GM12878 (cell line): Measurements from ENCODE around the gene ADAM10. TPM values are rescaled to one million over a fixed set of nuclear protein-coding genes. Genes with fewer than 3 reads are reported as not detected.

Experiments used
- ATAC-seq: fragments of 200-7000 bp; cut with Tn5 transposase; 3 replicates; pipeline ENCODE4 v1.9.1; 2020; ENCODE audit warnings: mild to moderate bottlenecking, moderate library complexity
- BruUV-seq: library from RNA; stranded (reverse); fragments of 400-500 nt; replicated peaks from 2 replicates; lab custom pipeline; 2021; lab: Mats Ljungman, UMichigan
- CTCF ChIA-PET: fragments of 300-600 bp; sonication (Branson Sonifier 250); formaldehyde crosslinking; extraction: SDS; loops from one replicate; lab custom pipeline; 2021; ENCODE audit warnings: inconsistent platforms; lab: Yijun Ruan, JAX
- POLR2A ChIA-PET: fragments of 350-600 bp; formaldehyde crosslinking; extraction: SDS; loops from one replicate; lab custom pipeline; 2021; ENCODE audit warnings: inconsistent platforms; lab: Charles Lee
- RAD21 ChIA-PET: fragments of 300-600 bp; sonication (Branson Sonifier 250); formaldehyde crosslinking; loops from one replicate; lab custom pipeline; 2023; ENCODE audit warnings: antibody characterized with exemption; ENCODE audit not compliant: unreplicated experiment; lab: Charles Lee
- SMC1A ChIA-PET: fragments of 300-600 bp; sonication (Branson Sonifier 250); formaldehyde crosslinking; loops from one replicate; lab custom pipeline; 2023; ENCODE audit not compliant: unreplicated experiment, uncharacterized antibody; lab: Charles Lee
- DNase-seq: peaks from one replicate; pipeline ENCODE4 v3.0.0-alpha.2; 2011; ENCODE audit warnings: low read depth, low spot score
- FAIRE-seq: peaks from 3 replicates; lab custom pipeline; 2011; peaks lifted over from hg19 to GRCh38; lab: Jason Lieb, UNC
- H2AFZ ChIP-seq: 2 replicates; pipeline ENCODE4 v1.6.0; 2011; ENCODE audit warnings: low read depth, low read length, control low read depth; ENCODE audit not compliant: control insufficient read depth
- H3K27ac ChIP-seq: 2 replicates; pipeline ENCODE4 v1.5.1; 2011; ENCODE audit warnings: control low read depth; ENCODE audit not compliant: control insufficient read depth, insufficient read depth
- H3K27me3 ChIP-seq, 2 experiments: replicated peaks in 1 of 2; 2 replicates each; pipeline versions ENCODE4 v1.6.0 to v1.6.1; 2011; ENCODE audit warnings: low read length in 1 of 2; ENCODE audit not compliant: control insufficient read depth in 2 of 2, insufficient read depth in 2 of 2
- H3K36me3 ChIP-seq, 2 experiments: 2 replicates each; pipeline ENCODE4 v1.5.1; 2011; ENCODE audit warnings: low read length in 1 of 2; ENCODE audit not compliant: control insufficient read depth in 2 of 2, insufficient read depth in 2 of 2
- H3K4me1 ChIP-seq: 2 replicates; pipeline ENCODE4 v1.6.1; 2011; ENCODE audit warnings: mild to moderate bottlenecking, low read length, moderate library complexity, mixed read lengths; ENCODE audit not compliant: control insufficient read depth, insufficient read depth
- H3K4me2 ChIP-seq: 2 replicates; pipeline ENCODE4 v1.6.0; 2011; ENCODE audit warnings: control low read depth; ENCODE audit not compliant: control insufficient read depth, insufficient read depth
- H3K4me3 ChIP-seq: fragments of 200-600 bp; sonication (generic); 2 replicates; pipeline ENCODE4 v1.5.1; 2016
- H3K79me2 ChIP-seq: 2 replicates; pipeline ENCODE4 v1.6.0; 2011; ENCODE audit warnings: low read length; ENCODE audit not compliant: control insufficient read depth, insufficient read depth
- H3K9ac ChIP-seq: 2 replicates; pipeline ENCODE4 v1.8.0; 2011; ENCODE audit warnings: low read length, control low read depth, mixed read lengths; ENCODE audit not compliant: control insufficient read depth, insufficient read depth
- H3K9me3 ChIP-seq: replicated peaks from 3 replicates; pipeline ENCODE4 v1.5.1; 2011; ENCODE audit warnings: mild to moderate bottlenecking, low read length; ENCODE audit not compliant: control insufficient read depth, insufficient read depth
- H4K20me1 ChIP-seq: 2 replicates; pipeline ENCODE4 v1.6.0; 2011; ENCODE audit not compliant: control insufficient read depth, insufficient read depth
- ETV6 ChIP-seq, 2 experiments: fragments of 450-650 bp in 1 of 2; IDR thresholded peaks in 1 of 2; conservative IDR thresholded peaks in 1 of 2; 2 replicates each; pipeline ENCODE4 v1.6.1; 2014; ENCODE audit warnings: antibody characterized with exemption in 1 of 2, borderline replicate concordance in 1 of 2, low read depth in 1 of 2, mild to moderate bottlenecking in 1 of 2, moderate library complexity in 1 of 2
- MYB ChIP-seq: fragments of 150-350 bp; IDR thresholded peaks from 2 replicates; pipeline ENCODE4 v1.6.1; 2014; ENCODE audit warnings: mild to moderate bottlenecking, low read depth, low read length, borderline replicate concordance
- MYC ChIP-seq: IDR thresholded peaks from 2 replicates; pipeline ENCODE4 v1.6.1; 2011; ENCODE audit warnings: mild to moderate bottlenecking, low read length, moderate library complexity, inconsistent platforms; ENCODE audit not compliant: insufficient read depth, insufficient replicate concordance, insufficient read length, severe bottlenecking
- NR2F1 ChIP-seq: fragments of 450-650 bp; conservative IDR thresholded peaks from 2 replicates; pipeline ENCODE4 v1.6.1; 2017; ENCODE audit warnings: mild to moderate bottlenecking
- PAX8 ChIP-seq: fragments of 450-650 bp; IDR thresholded peaks from 2 replicates; pipeline ENCODE4 v1.6.1; 2017; ENCODE audit warnings: mild to moderate bottlenecking, moderate library complexity
- ZNF207 ChIP-seq: fragments of 450-650 bp; IDR thresholded peaks from 2 replicates; pipeline ENCODE4 v1.6.1; 2014; ENCODE audit warnings: antibody characterized with exemption, mild to moderate bottlenecking, borderline replicate concordance
- WGBS: methylation state at CpG from one replicate; pipeline ENCODE4 v1.1.6; 2016; ENCODE audit warnings: low lambda C conversion rate; ENCODE audit not compliant: insufficient replicate concordance, insufficient coverage; ENCODE audit errors: missing lambda C conversion rate; 5-methylcytosine and 5-hydroxymethylcytosine counted together
- in situ Hi-C: fragments of 300-500 bp; cut with MboI; formaldehyde crosslinking; loops from 9 replicates; pipeline ENCODE4 v1.14.3; 2018; ENCODE audit warnings: mixed read lengths
- intact Hi-C: fragments of 100-400 bp; cut with micrococcal nuclease; formaldehyde crosslinking; loops from one replicate; pipeline ENCODE4 v1.14.2; 2022; ENCODE audit not compliant: unreplicated experiment
- polyA plus RNA-seq, 11 experiments: library from polyadenylated mRNA; depleted of rRNA in 4 of 11; unstranded in 6 of 11; stranded (reverse) in 5 of 11; fragments of >200 nt; fragmentation: Nextera tagmentation in 4 of 11; fragmentation: Illumina TruSeq in 1 of 11; extraction: Ambion mirVana in 4 of 11; extraction: Trizol in 1 of 11; gene quantifications; 1 replicate in 1 of 11; 2 replicates in 10 of 11; pipeline versions ENCODE4 v1.2.1 to v1.2.3, GENCODE V29; 2011 to 2016; ENCODE audit warnings: inconsistent platforms in 2 of 11, missing spikeins in 2 of 11, low read depth in 1 of 11
- total RNA-seq, 4 experiments: library from RNA; depleted of rRNA in 3 of 4; stranded (reverse); fragments of >200 nt in 3 of 4; fragmentation: Illumina TruSeq in 1 of 4; extraction: Trizol in 1 of 4; gene quantifications; 2 replicates each; pipeline versions ENCODE4 v1.2.1 to v1.2.3, GENCODE V29; 2013 to 2021
- TF ChIP-seq, protein P1 (sequence below): fragments of 450-650 bp; IDR thresholded peaks from 2 replicates; pipeline ENCODE4 v1.6.1; 2016; ENCODE audit warnings: mild to moderate bottlenecking, moderate library complexity, borderline replicate concordance
- TF ChIP-seq, protein P2 (sequence below): IDR thresholded peaks from 2 replicates; pipeline ENCODE4 v1.6.1; 2012; ENCODE audit warnings: low read depth, low read length, improper control_type of control experiment

ADAM10 gene
- total and polyA plus RNA-seq, 10 of the 15 experiments (the other 5 are each of a cell fraction or from before 2014, with no cell fraction given) = 10.0 to 88.9 (median 51.7) TPM

DNA sequence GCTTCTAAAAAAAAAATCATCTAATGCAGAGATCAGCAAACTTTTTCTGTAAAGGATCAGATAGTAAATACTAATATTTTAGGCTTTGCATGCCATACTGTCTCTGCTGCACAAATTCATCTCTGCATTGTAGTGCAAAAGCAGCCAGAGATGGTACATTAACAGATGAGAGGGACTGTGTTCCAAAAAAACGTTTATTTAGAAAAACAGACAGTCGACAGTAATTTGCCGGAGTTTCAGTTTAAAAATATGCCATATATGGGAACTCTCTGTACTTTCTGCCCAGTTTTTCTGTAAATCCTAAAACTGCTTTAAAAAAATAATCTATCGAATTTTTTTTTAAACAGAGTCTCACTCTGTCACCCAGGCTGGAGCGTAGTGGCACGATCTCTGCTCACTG lies 35.8 kb upstream of the ADAM10 start:
- in situ Hi-C loops (no loop called here), intact Hi-C loops (no loop called here)
- Histone ChIP-seq H3K9me3 (no peaks in the 10 kb centered on the region), H2AFZ (no peak overlapping the region), H3K4me1 (no peaks in the 10 kb centered on the region), H3K4me2 (no peak overlapping the region), H3K27me3 (no peaks in the 10 kb centered on the region), H4K20me1 (no peaks in the 10 kb centered on the region), H3K27ac (no peak overlapping the region), H3K9ac (no peak overlapping the region), H3K36me3 (no peaks in the 10 kb centered on the region; a peak in 1 of 4 replicates), H3K79me2 (no peaks in the 10 kb centered on the region; the same call in 1 of the 2 replicates), H3K4me3 (no peak overlapping the region)
- ChIA-PET CTCF (no interaction called here), POLR2A (interaction anchor here (0.6 kb wide), 1 partner anchor 142 kb away, joined by 7 read pairs; no protein-coding TSS in a partner anchor), SMC1A (no interaction called here), RAD21 (interaction anchor here (1.5 kb wide), 1 partner anchor 14 kb away, joined by 3 read pairs; the partner anchor contains the start of gene MINDY2)
- no peak for TF ChIP-seq ZNF207
- ATAC-seq = no peak
- no TSS peak for BruUV-seq
- DNase-seq = no peak
- no peak for FAIRE-seq
- 97% methylated on average over 6 of the region's 6 CpGs for WGBS

DNA sequence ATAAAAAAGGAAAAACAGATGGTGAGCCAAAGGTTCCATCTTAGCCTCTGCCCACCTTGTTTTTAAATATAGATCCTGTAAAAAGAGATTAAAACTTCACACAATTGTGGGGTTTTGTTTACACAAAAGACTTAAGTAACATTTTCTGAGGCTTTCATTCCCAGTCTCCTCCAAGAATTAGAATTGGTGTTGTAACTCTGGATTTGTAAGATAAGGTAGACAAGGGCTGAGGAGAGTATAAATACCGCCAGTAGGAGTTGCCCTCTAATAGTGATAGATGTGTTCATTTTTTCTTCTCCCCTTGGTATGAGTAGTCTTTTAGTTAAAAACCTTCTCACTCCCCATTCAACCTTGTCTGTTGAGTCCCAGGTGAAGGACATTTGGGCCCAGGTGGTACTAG lies 30.0 kb upstream of the ADAM10 start:
- Histone ChIP-seq H2AFZ (no peak overlapping the region), H3K36me3 (no peaks in the 10 kb centered on the region; a peak in 1 of 4 replicates), H3K79me2 (peaks cover 10% of the 10 kb centered on the region), H3K9ac (no peak overlapping the region), H4K20me1 (no peaks in the 10 kb centered on the region), H3K4me2 (no peak overlapping the region), H3K4me3 (no peak overlapping the region), H3K27me3 (no peaks in the 10 kb centered on the region), H3K4me1 (peaks cover 8% of the 10 kb centered on the region; the same call in 1 of the 2 replicates), H3K27ac (no peak overlapping the region), H3K9me3 (no peaks in the 10 kb centered on the region)
- ChIA-PET POLR2A (no interaction called here), RAD21 (no interaction called here), SMC1A (interaction anchor here (1.9 kb wide), 1 partner anchor 9 kb away, joined by 8 read pairs; the partner anchor contains the start of gene MINDY2), CTCF (no interaction called here)
- 100% methylated on average over 1 of the region's 1 CpG for WGBS
- intact Hi-C loops = no loop called here
- no peak for ATAC-seq
- DNase-seq = no peak
- BruUV-seq = no TSS peak
- in situ Hi-C loops = no loop called here
- FAIRE-seq = no peak
- no peak for TF ChIP-seq NR2F1
- TF ChIP-seq PAX8 = no peak
- TF ChIP-seq MYC = no peak
- TF ChIP-seq MYB = no peak
- TF ChIP-seq, protein P1, sequence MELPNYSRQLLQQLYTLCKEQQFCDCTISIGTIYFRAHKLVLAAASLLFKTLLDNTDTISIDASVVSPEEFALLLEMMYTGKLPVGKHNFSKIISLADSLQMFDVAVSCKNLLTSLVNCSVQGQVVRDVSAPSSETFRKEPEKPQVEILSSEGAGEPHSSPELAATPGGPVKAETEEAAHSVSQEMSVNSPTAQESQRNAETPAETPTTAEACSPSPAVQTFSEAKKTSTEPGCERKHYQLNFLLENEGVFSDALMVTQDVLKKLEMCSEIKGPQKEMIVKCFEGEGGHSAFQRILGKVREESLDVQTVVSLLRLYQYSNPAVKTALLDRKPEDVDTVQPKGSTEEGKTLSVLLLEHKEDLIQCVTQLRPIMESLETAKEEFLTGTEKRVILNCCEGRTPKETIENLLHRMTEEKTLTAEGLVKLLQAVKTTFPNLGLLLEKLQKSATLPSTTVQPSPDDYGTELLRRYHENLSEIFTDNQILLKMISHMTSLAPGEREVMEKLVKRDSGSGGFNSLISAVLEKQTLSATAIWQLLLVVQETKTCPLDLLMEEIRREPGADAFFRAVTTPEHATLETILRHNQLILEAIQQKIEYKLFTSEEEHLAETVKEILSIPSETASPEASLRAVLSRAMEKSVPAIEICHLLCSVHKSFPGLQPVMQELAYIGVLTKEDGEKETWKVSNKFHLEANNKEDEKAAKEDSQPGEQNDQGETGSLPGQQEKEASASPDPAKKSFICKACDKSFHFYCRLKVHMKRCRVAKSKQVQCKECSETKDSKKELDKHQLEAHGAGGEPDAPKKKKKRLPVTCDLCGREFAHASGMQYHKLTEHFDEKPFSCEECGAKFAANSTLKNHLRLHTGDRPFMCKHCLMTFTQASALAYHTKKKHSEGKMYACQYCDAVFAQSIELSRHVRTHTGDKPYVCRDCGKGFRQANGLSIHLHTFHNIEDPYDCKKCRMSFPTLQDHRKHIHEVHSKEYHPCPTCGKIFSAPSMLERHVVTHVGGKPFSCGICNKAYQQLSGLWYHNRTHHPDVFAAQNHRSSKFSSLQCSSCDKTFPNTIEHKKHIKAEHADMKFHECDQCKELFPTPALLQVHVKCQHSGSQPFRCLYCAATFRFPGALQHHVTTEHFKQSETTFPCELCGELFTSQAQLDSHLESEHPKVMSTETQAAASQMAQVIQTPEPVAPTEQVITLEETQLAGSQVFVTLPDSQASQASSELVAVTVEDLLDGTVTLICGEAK = no peak
- TF ChIP-seq, protein P2, sequence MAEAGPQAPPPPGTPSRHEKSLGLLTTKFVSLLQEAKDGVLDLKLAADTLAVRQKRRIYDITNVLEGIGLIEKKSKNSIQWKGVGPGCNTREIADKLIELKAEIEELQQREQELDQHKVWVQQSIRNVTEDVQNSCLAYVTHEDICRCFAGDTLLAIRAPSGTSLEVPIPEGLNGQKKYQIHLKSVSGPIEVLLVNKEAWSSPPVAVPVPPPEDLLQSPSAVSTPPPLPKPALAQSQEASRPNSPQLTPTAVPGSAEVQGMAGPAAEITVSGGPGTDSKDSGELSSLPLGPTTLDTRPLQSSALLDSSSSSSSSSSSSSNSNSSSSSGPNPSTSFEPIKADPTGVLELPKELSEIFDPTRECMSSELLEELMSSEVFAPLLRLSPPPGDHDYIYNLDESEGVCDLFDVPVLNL = no peak
- TF ChIP-seq ETV6 (conservative IDR thresholded peaks at IDR 0.05 in 1 of 2, IDR thresholded peaks at IDR 0.05 in 1 of 2; ENCODE audit: borderline replicate concordance in 1 of 2, low read depth in 1 of 2) = no peak
